ENCODE results near the gene EXOC3L4.
A peak's percentile ranks its signal among the peaks of the same experiment; 100 is the strongest.

Gene EXOC3L4

GRCh38 chr14:103121846-103122584 is 27.5 kb downstream of the EXOC3L4 start:
- no peak for TF ChIP-seq POLR2A (IDR thresholded peaks at IDR 0.05; ENCODE audit: extremely low read depth, insufficient read length)
- no peak overlapping the region for H3K4me3 ChIP-seq (ENCODE audit: low read depth, low read length)
- DNase-seq (ENCODE audit: low read depth): peak; percentile 94

- H3K4me3 ChIP-seq (ENCODE audit: low read depth, low read length): peak overlapping the region; percentile 34
- peak; percentile 51 for DNase-seq (ENCODE audit: low read depth)
- TF ChIP-seq POLR2A (IDR thresholded peaks at IDR 0.05; ENCODE audit: extremely low read depth, insufficient read length): no peak
- TF ChIP-seq MAX (IDR thresholded peaks at IDR 0.05; ENCODE audit: low read depth, low read length): no peak
- TF ChIP-seq CTCF (IDR thresholded peaks at IDR 0.05; ENCODE audit: low read depth, low read length): no peak
- TF ChIP-seq MYC (IDR thresholded peaks at IDR 0.05; ENCODE audit: low read depth, low read length): no peak
Observed at GRCh38 chr14:103122585-103122946, 28.0 kb downstream of the EXOC3L4 start.

GRCh38 chr14:103122947-103123633 is 28.6 kb downstream of the EXOC3L4 start, which contains the start of gene TNFAIP2:
Gene TNFAIP2 (plus strand): TSS chr14:103123461. CDS start chr14:103126458, 2,997 bp downstream.
- peak; percentile 82 for DNase-seq (ENCODE audit: low read depth)
- TF ChIP-seq POLR2A (IDR thresholded peaks at IDR 0.05; ENCODE audit: extremely low read depth, insufficient read length) (no peak), MYC (IDR thresholded peaks at IDR 0.05; ENCODE audit: low read depth, low read length) (no peak), MAX (IDR thresholded peaks at IDR 0.05; ENCODE audit: low read depth, low read length) (peak; percentile 26; the same call in 1 of the 2 replicates)
- H3K4me3 ChIP-seq (ENCODE audit: low read depth, low read length): peak within 1 kb of the TSS; percentile 48

- no peak for TF ChIP-seq POLR2A (IDR thresholded peaks at IDR 0.05; ENCODE audit: extremely low read depth, insufficient read length)
- peak; percentile 10 for TF ChIP-seq CTCF (IDR thresholded peaks at IDR 0.05; ENCODE audit: low read depth, low read length)
- peak overlapping the region; percentile 48 for H3K4me3 ChIP-seq (ENCODE audit: low read depth, low read length)
- peak; percentile 50 for DNase-seq (ENCODE audit: low read depth)
Observed at GRCh38 chr14:103123634-103124500, 29.3 kb downstream of the EXOC3L4 start.

- no peak overlapping the region for H3K4me3 ChIP-seq (ENCODE audit: low read depth, low read length)
- DNase-seq (ENCODE audit: low read depth): no peak
- no peak for TF ChIP-seq POLR2A (IDR thresholded peaks at IDR 0.05; ENCODE audit: extremely low read depth, insufficient read length)
- no peak for TF ChIP-seq MAX (IDR thresholded peaks at IDR 0.05; ENCODE audit: low read depth, low read length)
- TF ChIP-seq CTCF (IDR thresholded peaks at IDR 0.05; ENCODE audit: low read depth, low read length): no peak
- no peak for TF ChIP-seq MYC (IDR thresholded peaks at IDR 0.05; ENCODE audit: low read depth, low read length)
Observed at GRCh38 chr14:103124501-103125001, 30.0 kb downstream of the EXOC3L4 start.

GRCh38 chr14:103125098-103126070 is 30.9 kb downstream of the EXOC3L4 start:
- no peak for DNase-seq (ENCODE audit: low read depth)
- no peak overlapping the region for H3K4me3 ChIP-seq (ENCODE audit: low read depth, low read length)
- TF ChIP-seq MYC (IDR thresholded peaks at IDR 0.05; ENCODE audit: low read depth, low read length) (no peak), POLR2A (IDR thresholded peaks at IDR 0.05; ENCODE audit: extremely low read depth, insufficient read length) (no peak), MAX (IDR thresholded peaks at IDR 0.05; ENCODE audit: low read depth, low read length) (no peak), CTCF (IDR thresholded peaks at IDR 0.05; ENCODE audit: low read depth, low read length) (no peak)
